B cell (primary cell): ENCODE measurements around the gene PCDHGC3. TPM values are rescaled to one million over a fixed set of nuclear protein-coding genes. Genes with fewer than 3 reads are reported as not detected.

Experiments used
- ATAC-seq: fragments of 200-7000 bp; cut with Tn5 transposase; one replicate; pipeline ENCODE4 v1.10.0; 2021; ENCODE audit warnings: low read depth, mild to moderate bottlenecking, moderate number of reproducible peaks, moderate library complexity
- CTCF ChIA-PET: fragments of 350-600 bp; sonication (Branson Sonifier 250); formaldehyde crosslinking; loops from one replicate; lab custom pipeline; 2021; ENCODE audit warnings: antibody characterized with exemption, inconsistent platforms; lab: Charles Lee
- POLR2A ChIA-PET: fragments of 350-600 bp; sonication (Branson Sonifier 250); formaldehyde crosslinking; loops from one replicate; lab custom pipeline; 2021; ENCODE audit warnings: antibody characterized with exemption; lab: Charles Lee
- DNase-seq: peaks from one replicate; pipeline ENCODE4 v3.0.0; 2013
- H2AFZ ChIP-seq: 2 replicates; pipeline ENCODE4 v1.6.1; 2012; ENCODE audit warnings: mild to moderate bottlenecking, low read depth, low read length; ENCODE audit not compliant: insufficient read depth, poor library complexity, severe bottlenecking
- H3K27ac ChIP-seq, 2 donors: 1 replicate in 1 of 2; 2 replicates in 1 of 2; pipeline ENCODE4 v1.5.1; 2012 to 2013; ENCODE audit warnings: low read length in 2 of 2, mild to moderate bottlenecking in 2 of 2, moderate library complexity in 1 of 2
- H3K27me3 ChIP-seq, 4 experiments: fragments of 200-600 bp in 1 of 4; sonication (generic) in 1 of 4; replicated peaks in 1 of 4; 1 replicate in 2 of 4; 2 replicates in 2 of 4; pipeline versions ENCODE4 v1.6.1 to v1.7.0; 2013 to 2016; ENCODE audit warnings: low read length in 3 of 4, mild to moderate bottlenecking in 2 of 4, mixed read lengths in 1 of 4, moderate library complexity in 1 of 4; ENCODE audit not compliant: insufficient read depth in 4 of 4, control insufficient read depth in 3 of 4; ENCODE audit errors: control extremely low read depth in 1 of 4
- H3K36me3 ChIP-seq, 2 experiments: replicated peaks in 1 of 2; 1 replicate in 1 of 2; 2 replicates in 1 of 2; pipeline versions ENCODE4 v1.6.1 to v1.7.1; 2013; ENCODE audit warnings: low read length in 1 of 2; ENCODE audit not compliant: insufficient read depth in 2 of 2, control insufficient read depth in 1 of 2; ENCODE audit errors: control extremely low read depth in 1 of 2, extremely low read depth in 1 of 2
- H3K4me1 ChIP-seq, 2 donors: fragments of 200-600 bp in 1 of 2; sonication (generic) in 1 of 2; 1 replicate in 1 of 2; 2 replicates in 1 of 2; pipeline versions ENCODE4 v1.5.1 to v1.6.1; 2013 to 2017; ENCODE audit warnings: low read length in 2 of 2; ENCODE audit not compliant: control insufficient read depth in 2 of 2, insufficient read depth in 2 of 2
- H3K4me2 ChIP-seq: replicated peaks from 2 replicates; pipeline ENCODE3; 2012; ENCODE audit warnings: mild to moderate bottlenecking, low read depth, low read length; ENCODE audit not compliant: poor library complexity, severe bottlenecking
- H3K4me3 ChIP-seq, 5 experiments: fragments of 200-600 bp in 1 of 5; sonication (generic) in 1 of 5; 1 replicate in 3 of 5; 2 replicates in 2 of 5; pipeline versions ENCODE4 v1.5.1 to v1.7.0; 2011 to 2016; ENCODE audit warnings: low read length in 4 of 5, mild to moderate bottlenecking in 4 of 5, low read depth in 2 of 5, control low read depth in 1 of 5, moderate library complexity in 1 of 5; ENCODE audit not compliant: insufficient read depth in 1 of 5; ENCODE audit errors: control extremely low read depth in 1 of 5, extremely low read depth in 1 of 5
- H3K79me2 ChIP-seq: fragments of 200-600 bp; sonication (generic); one replicate; pipeline ENCODE4 v1.6.0; 2016; ENCODE audit warnings: low read length; ENCODE audit not compliant: control insufficient read depth, insufficient read depth
- H3K9ac ChIP-seq: fragments of 200-600 bp; sonication (generic); 2 replicates; pipeline ENCODE4 v1.6.1; 2017; ENCODE audit warnings: mild to moderate bottlenecking, low read length, moderate library complexity
- H3K9me3 ChIP-seq, 3 donors: one replicate each; pipeline versions ENCODE4 v1.6.1 to v1.7.1; 2013; ENCODE audit warnings: low read length in 2 of 3; ENCODE audit not compliant: control insufficient read depth in 2 of 3, insufficient read depth in 1 of 3; ENCODE audit errors: control extremely low read depth in 1 of 3
- H4K20me1 ChIP-seq: 2 replicates; pipeline ENCODE4 v1.6.0; 2012; ENCODE audit warnings: mild to moderate bottlenecking, low read length; ENCODE audit not compliant: insufficient read depth, control insufficient read depth, poor library complexity, severe bottlenecking
- H3K27ac Mint-ChIP-seq: one replicate; pipeline ENCODE4 v1.8.0; 2021; ENCODE audit warnings: mixed read lengths
- H3K27me3 Mint-ChIP-seq: one replicate; pipeline ENCODE4 v1.8.0; 2021; ENCODE audit warnings: mixed read lengths
- H3K4me1 Mint-ChIP-seq: one replicate; pipeline ENCODE4 v1.8.0; 2021; ENCODE audit warnings: mixed read lengths
- H3K4me3 Mint-ChIP-seq: one replicate; pipeline ENCODE4 v1.8.0; 2021; ENCODE audit warnings: mixed read lengths
- H3K9me3 Mint-ChIP-seq: one replicate; pipeline ENCODE4 v1.8.0; 2022; ENCODE audit warnings: mixed read lengths; ENCODE audit not compliant: insufficient read depth
- CTCF ChIP-seq: fragments of 200-600 bp; IDR thresholded peaks from one replicate; pipeline ENCODE4 v1.8.0; 2022; ENCODE audit warnings: antibody characterized with exemption, mild to moderate bottlenecking
- EZH2 ChIP-seq: IDR thresholded peaks from 2 replicates; pipeline ENCODE4 v1.6.1; 2012; ENCODE audit warnings: borderline replicate concordance, low read depth, mild to moderate bottlenecking, moderate library complexity, low read length; ENCODE audit not compliant: insufficient read depth, poor library complexity, severe bottlenecking
- WGBS: methylation state at CpG from one replicate; pipeline ENCODE4 v1.1.5; 2013; ENCODE audit warnings: missing lambda C conversion rate; ENCODE audit not compliant: insufficient coverage; 5-methylcytosine and 5-hydroxymethylcytosine counted together
- intact Hi-C: fragments of 100-400 bp; cut with micrococcal nuclease; formaldehyde crosslinking; loops from one replicate; pipeline ENCODE4 v1.10.0; 2022
- polyA plus RNA-seq: library from polyadenylated mRNA; depleted of rRNA; stranded (reverse); fragments of >200 nt; gene quantifications from 2 replicates; pipeline ENCODE4 v1.2.3, GENCODE V29; 2012
- total RNA-seq, 2 donors: library from RNA; stranded (reverse); fragments of 120-200 nt in 1 of 2; gene quantifications; 1 replicate in 1 of 2; 2 replicates in 1 of 2; pipeline versions ENCODE4 v1.2.3 to v1.2.4, GENCODE V29; 2013 to 2022

PCDHGC3 gene
- total and polyA plus RNA-seq, 2 donors (not counting 1 experiment from before 2014, with no cell fraction given), result 0.88 to 2.0 TPM

GRCh38 chr5:141503681-141504080 is 27.9 kb downstream of the PCDHGC3 start:
- Histone ChIP-seq H2AFZ (no peak overlapping the region), H4K20me1 (no peaks in the 10 kb centered on the region), H3K27ac (no peak overlapping the region), H3K9me3 (no peaks in the 10 kb centered on the region), H3K27me3 (no peaks in the 10 kb centered on the region), H3K9ac (no peak overlapping the region), H3K36me3 (no peaks in the 10 kb centered on the region), H3K4me1 (peaks cover 11 to 22% of the 10 kb centered on the region in 2 donors), H3K4me2 (no peak overlapping the region), H3K4me3 (no peak overlapping the region), H3K79me2 (no peaks in the 10 kb centered on the region)
- ATAC-seq (no peak), DNase-seq (no peak)
- H3K9me3 Mint-ChIP-seq, result no peaks in the 10 kb centered on the region
- ChIA-PET CTCF (interaction anchor here (1.4 to 4.2 kb wide), 2 partner anchors 9 to 21 kb away, joined by 3 to 15 read pairs; no protein-coding TSS in a partner anchor), POLR2A (no interaction called here)
- no peaks in the 10 kb centered on the region for H3K27me3 Mint-ChIP-seq
- no peak overlapping the region for H3K4me3 Mint-ChIP-seq
- WGBS, result 77% methylated on average over 2 of the region's 2 CpGs
- intact Hi-C loops, result no loop called here
- no peak overlapping the region for H3K27ac Mint-ChIP-seq
- TF ChIP-seq CTCF (no peak), EZH2 (no peak)
- peaks cover 26% of the 10 kb centered on the region for H3K4me1 Mint-ChIP-seq

- Histone ChIP-seq H3K27ac (no peak overlapping the region), H3K4me3 (no peak overlapping the region), H3K9ac (no peak overlapping the region), H3K36me3 (no peaks in the 10 kb centered on the region), H3K4me2 (no peak overlapping the region), H2AFZ (no peak overlapping the region), H3K79me2 (no peaks in the 10 kb centered on the region), H3K4me1 (peaks cover 17 to 27% of the 10 kb centered on the region in 2 donors), H3K27me3 (no peaks in the 10 kb centered on the region), H3K9me3 (no peaks in the 10 kb centered on the region), H4K20me1 (no peaks in the 10 kb centered on the region)
- intact Hi-C loops, result no loop called here
- POLR2A ChIA-PET, result no interaction called here
- H3K27ac Mint-ChIP-seq, result no peak overlapping the region
- ATAC-seq, result no peak
- DNase-seq, result no peak
- CTCF ChIA-PET, result no interaction called here
- no peak overlapping the region for H3K4me3 Mint-ChIP-seq
- WGBS, result 89% methylated on average over 3 of the region's 4 CpGs
- H3K27me3 Mint-ChIP-seq, result no peaks in the 10 kb centered on the region
- no peaks in the 10 kb centered on the region for H3K9me3 Mint-ChIP-seq
- H3K4me1 Mint-ChIP-seq, result peaks cover 32% of the 10 kb centered on the region
- TF ChIP-seq CTCF, result no peak
Measured at GRCh38 chr5:141504216-141504615, 28.4 kb downstream of the PCDHGC3 start.
